Ishikawa (cell line): ENCODE measurements around the gene KLKB1.

Experiments
- CEBPB ChIP-seq: IDR thresholded peaks from 2 replicates; pipeline ENCODE4 v1.6.1; 2012
- CREB1 ChIP-seq: IDR thresholded peaks from 2 replicates; pipeline ENCODE4 v1.6.1; 2012; ENCODE audit warnings: low read depth
- EGR1 ChIP-seq: IDR thresholded peaks from 2 replicates; pipeline ENCODE4 v1.6.1; 2012
- EP300 ChIP-seq: IDR thresholded peaks from 2 replicates; pipeline ENCODE4 v1.6.1; 2012; ENCODE audit warnings: borderline replicate concordance
- FOXM1 ChIP-seq: IDR thresholded peaks from 2 replicates; pipeline ENCODE4 v1.6.1; 2012; ENCODE audit warnings: low read depth, borderline replicate concordance
- MAX ChIP-seq: IDR thresholded peaks from 2 replicates; pipeline ENCODE4 v1.6.1; 2012
- NFIC ChIP-seq: IDR thresholded peaks from 2 replicates; pipeline ENCODE4 v1.6.1; 2012
- RAD21 ChIP-seq: IDR thresholded peaks from 2 replicates; pipeline ENCODE4 v1.6.1; 2012; ENCODE audit warnings: low read depth
- REST ChIP-seq: IDR thresholded peaks from 2 replicates; pipeline ENCODE4 v1.6.1; 2012; ENCODE audit warnings: low read depth, mild to moderate bottlenecking
- TAF1 ChIP-seq: IDR thresholded peaks from 2 replicates; pipeline ENCODE4 v1.6.1; 2012; ENCODE audit warnings: low read depth, mild to moderate bottlenecking
- TCF12 ChIP-seq: IDR thresholded peaks from 2 replicates; pipeline ENCODE4 v1.6.1; 2012; ENCODE audit warnings: low read depth
- TEAD4 ChIP-seq: IDR thresholded peaks from 2 replicates; pipeline ENCODE4 v1.6.1; 2012
- USF1 ChIP-seq: IDR thresholded peaks from 2 replicates; pipeline ENCODE4 v1.6.1; 2012
- YY1 ChIP-seq: IDR thresholded peaks from 2 replicates; pipeline ENCODE4 v1.6.1; 2012; ENCODE audit warnings: low read depth
- ZBTB7A ChIP-seq: IDR thresholded peaks from 2 replicates; pipeline ENCODE4 v1.6.1; 2012; ENCODE audit warnings: low read depth

KLKB1 gene

GRCh38 chr4:186304866-186305505 lies 77.7 kb downstream of the KLKB1 start:
- TF ChIP-seq EP300, result no peak
- no peak for TF ChIP-seq REST
- TF ChIP-seq USF1, result no peak
- no peak for TF ChIP-seq CREB1
- no peak for TF ChIP-seq MAX
- no peak for TF ChIP-seq FOXM1
- TF ChIP-seq TCF12, result no peak
- TF ChIP-seq YY1, result no peak
- no peak for TF ChIP-seq EGR1
- TF ChIP-seq ZBTB7A, result no peak
- no peak for TF ChIP-seq TAF1
- TF ChIP-seq NFIC, result no peak
- TF ChIP-seq RAD21, result no peak
- TF ChIP-seq CEBPB, result no peak
- TF ChIP-seq TEAD4, result no peak

GRCh38 chr4:186307497-186307896 lies 80.2 kb downstream of the KLKB1 start:
- TF ChIP-seq MAX (no peak), CEBPB (no peak), YY1 (no peak), EP300 (no peak), ZBTB7A (no peak), REST (no peak), EGR1 (no peak), TEAD4 (no peak), FOXM1 (no peak), RAD21 (no peak), TCF12 (no peak), NFIC (no peak), USF1 (no peak)

- no peak for TF ChIP-seq YY1
- TF ChIP-seq NFIC, result no peak
- TF ChIP-seq TCF12, result no peak
- no peak for TF ChIP-seq CEBPB
- no peak for TF ChIP-seq EP300
- no peak for TF ChIP-seq USF1
- no peak for TF ChIP-seq MAX
- TF ChIP-seq TEAD4, result no peak
- TF ChIP-seq RAD21, result no peak
- no peak for TF ChIP-seq FOXM1
- TF ChIP-seq CREB1, result no peak
- no peak for TF ChIP-seq ZBTB7A
- no peak for TF ChIP-seq TAF1
- TF ChIP-seq REST, result no peak
Observed at GRCh38 chr4:186307916-186308315, 80.6 kb downstream of the KLKB1 start.
